Breast epithelium (tissue), 3 donors: ENCODE results near the gene NT5C2.

Experiments used
- CTCF ChIP-seq, 3 donors: fragments of 450-650 bp; IDR thresholded peaks; one replicate each; pipeline ENCODE4 v1.5.1; 2016 to 2017; ENCODE audit warnings: antibody characterized with exemption in 3 of 3, mild to moderate bottlenecking in 3 of 3, moderate library complexity in 3 of 3
- POLR2A ChIP-seq: fragments of 450-650 bp; IDR thresholded peaks from one replicate; pipeline ENCODE4 v1.6.1; 2016; ENCODE audit warnings: antibody characterized with exemption, mild to moderate bottlenecking, moderate library complexity
- POLR2AphosphoS5 ChIP-seq, 3 donors: sonication (generic); formaldehyde crosslinking; IDR thresholded peaks; one replicate each; pipeline ENCODE4 v1.6.1; 2017; ENCODE audit warnings: antibody characterized with exemption in 3 of 3

GRCh38 chr10:103058034-103058433, 135.0 kb downstream of the NT5C2 start:
- TF ChIP-seq POLR2AphosphoS5 (IDR thresholded peaks at IDR 0.05) (no peak), CTCF (IDR thresholded peaks at IDR 0.05) (no peak), POLR2A (no peak)
